Fibroblast of mammary gland (primary cell): ENCODE results near the gene SALL3.

ENCODE experiments used
- DNase-seq: peaks from one replicate; pipeline ENCODE4 v3.0.0-alpha.2; 2010; ENCODE audit warnings: low read depth
- H3K4me3 ChIP-seq: 2 replicates; pipeline ENCODE4 v1.5.1; 2011; ENCODE audit warnings: low read depth, mild to moderate bottlenecking, low read length, moderate library complexity; ENCODE audit not compliant: control insufficient read depth
- CTCF ChIP-seq: conservative IDR thresholded peaks from 2 replicates; pipeline ENCODE4 v1.5.1; 2011; ENCODE audit warnings: low read depth, low read length, inconsistent platforms; ENCODE audit not compliant: control insufficient read depth, insufficient read depth

Gene SALL3

GRCh38 chr18:78948707-78949106, 30.9 kb upstream of the SALL3 start:
- H3K4me3 ChIP-seq: no peak overlapping the region
- DNase-seq: no peak
- no peak for TF ChIP-seq CTCF

- DNase-seq: no peak
- TF ChIP-seq CTCF: no peak
- H3K4me3 ChIP-seq: no peak overlapping the region
Measured at GRCh38 chr18:78949216-78949615, 30.4 kb upstream of the SALL3 start.

- no peak overlapping the region for H3K4me3 ChIP-seq
- TF ChIP-seq CTCF: no peak
- no peak for DNase-seq
Measured at GRCh38 chr18:78950386-78950785, 29.2 kb upstream of the SALL3 start.

GRCh38 chr18:78953566-78953965, 26.1 kb upstream of the SALL3 start:
- no peak for TF ChIP-seq CTCF
- DNase-seq: no peak
- no peak overlapping the region for H3K4me3 ChIP-seq

GRCh38 chr18:78955051-78955450, 24.6 kb upstream of the SALL3 start:
- no peak overlapping the region for H3K4me3 ChIP-seq
- DNase-seq: no peak
- TF ChIP-seq CTCF: no peak

- TF ChIP-seq CTCF: no peak
- DNase-seq: no peak
- H3K4me3 ChIP-seq: no peak overlapping the region
Measured at GRCh38 chr18:78957140-78957539, 22.5 kb upstream of the SALL3 start.

GRCh38 chr18:78960709-78961108, 18.9 kb upstream of the SALL3 start:
- no peak for TF ChIP-seq CTCF
- no peak for DNase-seq

More at GRCh38 chr18:78960709-78961108, 18.9 kb upstream of the SALL3 start:
- H3K4me3 ChIP-seq: no peak overlapping the region
